Calu3 (cell line): ENCODE results near the gene BUB1B. TPM values are rescaled to one million over a fixed set of nuclear protein-coding genes. Genes with fewer than 3 reads are reported as not detected.

ENCODE experiments used
- BruUV-seq: library from RNA; stranded (reverse); fragments of 400-500 nt; replicated peaks from 2 replicates; lab custom pipeline; 2021; lab: Mats Ljungman, UMichigan
- CTCF ChIA-PET: fragments of 300-600 bp; sonication (Branson Sonifier 250); formaldehyde crosslinking; loops from one replicate; lab custom pipeline; 2022; ENCODE audit warnings: antibody characterized with exemption; lab: Charles Lee
- DNase-seq: peaks from one replicate; pipeline ENCODE4 v3.0.0; 2022
- H3K27ac Mint-ChIP-seq: one replicate; pipeline ENCODE4 v1.8.0; 2022; ENCODE audit warnings: mixed read lengths; ENCODE audit not compliant: unreplicated experiment
- H3K27me3 Mint-ChIP-seq: one replicate; pipeline ENCODE4 v1.8.0; 2022; ENCODE audit warnings: mixed read lengths; ENCODE audit not compliant: unreplicated experiment
- H3K36me3 Mint-ChIP-seq: one replicate; pipeline ENCODE4 v1.8.0; 2022; ENCODE audit warnings: mild to moderate bottlenecking, moderate library complexity, mixed read lengths; ENCODE audit not compliant: insufficient read depth, unreplicated experiment
- H3K4me1 Mint-ChIP-seq: one replicate; pipeline ENCODE4 v1.8.0; 2022; ENCODE audit warnings: mild to moderate bottlenecking, low read depth, mixed read lengths; ENCODE audit not compliant: unreplicated experiment
- H3K4me3 Mint-ChIP-seq: one replicate; pipeline ENCODE4 v1.8.0; 2022; ENCODE audit warnings: mild to moderate bottlenecking, low read depth, moderate library complexity, mixed read lengths; ENCODE audit not compliant: unreplicated experiment
- H3K9me3 Mint-ChIP-seq: one replicate; pipeline ENCODE4 v1.8.0; 2022; ENCODE audit warnings: low read depth, mixed read lengths; ENCODE audit not compliant: unreplicated experiment
- CTCF ChIP-seq: fragments of 200-600 bp; IDR thresholded peaks from one replicate; pipeline ENCODE4 v1.8.0; 2022; ENCODE audit warnings: antibody characterized with exemption; ENCODE audit not compliant: unreplicated experiment
- intact Hi-C: fragments of 100-400 bp; cut with micrococcal nuclease; formaldehyde crosslinking; loops from one replicate; pipeline ENCODE4 v1.10.0; 2022; ENCODE audit not compliant: unreplicated experiment
- total RNA-seq: library from RNA; stranded (reverse); gene quantifications from 2 replicates; pipeline ENCODE4 v1.2.3, GENCODE V29; 2022

BUB1B gene
- total RNA-seq, 1 experiment from 2014 or later, result 41.8 TPM

GRCh38 chr15:40219801-40220200 is 58.9 kb downstream of the BUB1B start:
- no peak overlapping the region for H3K4me3 Mint-ChIP-seq
- no peaks in the 10 kb centered on the region for H3K9me3 Mint-ChIP-seq
- BruUV-seq, result no TSS peak
- intact Hi-C loops, result no loop called here
- no peak for TF ChIP-seq CTCF
- peaks cover 5% of the 10 kb centered on the region for H3K36me3 Mint-ChIP-seq
- H3K27me3 Mint-ChIP-seq, result no peaks in the 10 kb centered on the region
- H3K4me1 Mint-ChIP-seq, result no peaks in the 10 kb centered on the region
- H3K27ac Mint-ChIP-seq, result no peak overlapping the region
- no peak for DNase-seq
- CTCF ChIA-PET, result no interaction called here

GRCh38 chr15:40222131-40222530 is 61.3 kb downstream of the BUB1B start:
- Mint-ChIP-seq H3K36me3 (peaks cover 5% of the 10 kb centered on the region), H3K27me3 (no peaks in the 10 kb centered on the region), H3K9me3 (no peaks in the 10 kb centered on the region), H3K27ac (no peak overlapping the region), H3K4me1 (no peaks in the 10 kb centered on the region), H3K4me3 (no peak overlapping the region)
- DNase-seq, result no peak
- intact Hi-C loops, result no loop called here
- CTCF ChIA-PET, result no interaction called here
- no peak for TF ChIP-seq CTCF
- BruUV-seq, result no TSS peak

GRCh38 chr15:40226736-40227135 is 65.9 kb downstream of the BUB1B start:
- intact Hi-C loops, result no loop called here
- CTCF ChIA-PET, result no interaction called here
- peaks cover 5% of the 10 kb centered on the region for H3K36me3 Mint-ChIP-seq
- no peak for DNase-seq
- no peaks in the 10 kb centered on the region for H3K27me3 Mint-ChIP-seq
- TF ChIP-seq CTCF, result no peak
- no peak overlapping the region for H3K27ac Mint-ChIP-seq
- no peaks in the 10 kb centered on the region for H3K9me3 Mint-ChIP-seq
- no peak overlapping the region for H3K4me3 Mint-ChIP-seq
- H3K4me1 Mint-ChIP-seq, result no peaks in the 10 kb centered on the region
- no TSS peak for BruUV-seq

- CTCF ChIA-PET, result no interaction called here
- Mint-ChIP-seq H3K36me3 (no peaks in the 10 kb centered on the region), H3K27ac (no peak overlapping the region), H3K9me3 (no peaks in the 10 kb centered on the region), H3K4me1 (no peaks in the 10 kb centered on the region), H3K4me3 (no peak overlapping the region), H3K27me3 (no peaks in the 10 kb centered on the region)
- no peak for TF ChIP-seq CTCF
- BruUV-seq, result no TSS peak
- DNase-seq, result no peak
- intact Hi-C loops, result no loop called here
Observed at GRCh38 chr15:40229316-40229715, 68.4 kb downstream of the BUB1B start.
